ENCODE measurements around the gene PLIN1. TPM values are rescaled to one million over a fixed set of nuclear protein-coding genes. Genes with fewer than 3 reads are reported as not detected.
A peak's percentile ranks its signal among the peaks of the same experiment; 100 is the strongest.

The PLIN1 gene
- total RNA-seq, 4 donors from 2014 or later = 5.9 to 30.9 (median 15.0) TPM

DNA sequence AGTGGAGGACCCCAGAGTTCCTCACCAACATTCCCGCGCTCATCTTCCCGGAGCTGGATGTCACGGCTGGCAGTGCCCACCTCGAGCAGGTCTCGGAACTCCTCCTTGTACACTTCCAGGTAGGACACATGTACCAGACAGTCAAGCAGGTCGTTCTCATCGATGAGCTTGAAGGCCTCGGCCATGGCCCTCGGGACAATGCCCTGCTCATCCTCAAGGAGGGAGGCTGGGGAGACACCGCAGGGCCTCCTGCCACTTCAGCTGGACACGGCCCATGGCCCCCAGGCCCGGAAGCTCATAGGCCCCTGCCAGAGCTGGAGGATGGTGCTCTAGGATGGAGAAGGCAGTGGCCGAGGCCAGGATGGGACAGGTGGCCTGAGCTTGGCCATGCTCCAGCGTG lies 29.5 kb downstream of the PLIN1 start:
- TF ChIP-seq, protein P1, sequence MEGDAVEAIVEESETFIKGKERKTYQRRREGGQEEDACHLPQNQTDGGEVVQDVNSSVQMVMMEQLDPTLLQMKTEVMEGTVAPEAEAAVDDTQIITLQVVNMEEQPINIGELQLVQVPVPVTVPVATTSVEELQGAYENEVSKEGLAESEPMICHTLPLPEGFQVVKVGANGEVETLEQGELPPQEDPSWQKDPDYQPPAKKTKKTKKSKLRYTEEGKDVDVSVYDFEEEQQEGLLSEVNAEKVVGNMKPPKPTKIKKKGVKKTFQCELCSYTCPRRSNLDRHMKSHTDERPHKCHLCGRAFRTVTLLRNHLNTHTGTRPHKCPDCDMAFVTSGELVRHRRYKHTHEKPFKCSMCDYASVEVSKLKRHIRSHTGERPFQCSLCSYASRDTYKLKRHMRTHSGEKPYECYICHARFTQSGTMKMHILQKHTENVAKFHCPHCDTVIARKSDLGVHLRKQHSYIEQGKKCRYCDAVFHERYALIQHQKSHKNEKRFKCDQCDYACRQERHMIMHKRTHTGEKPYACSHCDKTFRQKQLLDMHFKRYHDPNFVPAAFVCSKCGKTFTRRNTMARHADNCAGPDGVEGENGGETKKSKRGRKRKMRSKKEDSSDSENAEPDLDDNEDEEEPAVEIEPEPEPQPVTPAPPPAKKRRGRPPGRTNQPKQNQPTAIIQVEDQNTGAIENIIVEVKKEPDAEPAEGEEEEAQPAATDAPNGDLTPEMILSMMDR (IDR thresholded peaks at IDR 0.05) = no peak
- no peak for TF ChIP-seq POLR2A (IDR thresholded peaks at IDR 0.05)
- DNase-seq (ENCODE audit: low spot score in 2 of 2) = no peak
- intact Hi-C loops (cut with DNase I; ENCODE audit: low total_unique reads) = no loop called here
- H3K4me3 ChIP-seq (ENCODE audit: low read depth, poor library complexity, severe bottlenecking) = no peak overlapping the region
- WGBS, 2 donors = 94 to 97% methylated on average over 12 to 15 of the region's 15 CpGs

DNA sequence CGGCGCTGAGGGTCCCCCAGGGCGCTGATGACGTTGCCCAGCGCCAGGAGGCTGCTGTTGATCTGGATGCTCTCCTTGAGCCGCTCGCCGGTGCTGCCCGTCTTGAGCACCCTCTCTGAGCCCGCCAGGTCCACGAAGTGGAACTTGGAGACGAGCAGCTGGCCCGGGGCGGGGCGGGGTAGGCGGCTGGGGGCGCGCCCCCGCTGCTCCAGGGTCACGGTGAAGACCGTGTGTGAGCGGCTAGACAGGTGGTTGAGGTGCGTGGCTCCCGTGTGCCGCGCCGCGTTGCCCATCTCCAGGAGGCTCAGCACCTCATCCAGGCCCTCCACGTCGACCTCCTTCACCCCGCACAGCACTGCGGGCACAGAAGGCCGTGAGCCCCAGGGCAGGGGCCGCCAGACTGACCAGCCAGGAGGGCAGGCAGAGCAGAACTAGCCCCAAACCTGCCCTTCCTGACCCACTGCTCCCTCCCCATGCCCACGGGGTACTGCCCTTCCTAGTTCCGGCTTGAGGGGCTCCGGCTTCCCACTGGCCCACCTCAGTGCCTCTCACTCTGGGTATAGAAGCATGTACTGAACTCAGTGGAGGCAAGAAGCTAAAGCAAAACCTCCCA lies 30.0 kb downstream of the PLIN1 start:
- intact Hi-C loops (cut with DNase I; ENCODE audit: low total_unique reads) = no loop called here
- TF ChIP-seq, protein P1 (IDR thresholded peaks at IDR 0.05) = no peak
- TF ChIP-seq POLR2A (IDR thresholded peaks at IDR 0.05) = no peak
- H3K4me3 ChIP-seq (ENCODE audit: low read depth, poor library complexity, severe bottlenecking) = no peak overlapping the region
- no peak for DNase-seq (ENCODE audit: low spot score in 2 of 2)
- 95 to 98% methylated on average over 37 of the region's 37 CpGs for WGBS, 2 donors

DNA sequence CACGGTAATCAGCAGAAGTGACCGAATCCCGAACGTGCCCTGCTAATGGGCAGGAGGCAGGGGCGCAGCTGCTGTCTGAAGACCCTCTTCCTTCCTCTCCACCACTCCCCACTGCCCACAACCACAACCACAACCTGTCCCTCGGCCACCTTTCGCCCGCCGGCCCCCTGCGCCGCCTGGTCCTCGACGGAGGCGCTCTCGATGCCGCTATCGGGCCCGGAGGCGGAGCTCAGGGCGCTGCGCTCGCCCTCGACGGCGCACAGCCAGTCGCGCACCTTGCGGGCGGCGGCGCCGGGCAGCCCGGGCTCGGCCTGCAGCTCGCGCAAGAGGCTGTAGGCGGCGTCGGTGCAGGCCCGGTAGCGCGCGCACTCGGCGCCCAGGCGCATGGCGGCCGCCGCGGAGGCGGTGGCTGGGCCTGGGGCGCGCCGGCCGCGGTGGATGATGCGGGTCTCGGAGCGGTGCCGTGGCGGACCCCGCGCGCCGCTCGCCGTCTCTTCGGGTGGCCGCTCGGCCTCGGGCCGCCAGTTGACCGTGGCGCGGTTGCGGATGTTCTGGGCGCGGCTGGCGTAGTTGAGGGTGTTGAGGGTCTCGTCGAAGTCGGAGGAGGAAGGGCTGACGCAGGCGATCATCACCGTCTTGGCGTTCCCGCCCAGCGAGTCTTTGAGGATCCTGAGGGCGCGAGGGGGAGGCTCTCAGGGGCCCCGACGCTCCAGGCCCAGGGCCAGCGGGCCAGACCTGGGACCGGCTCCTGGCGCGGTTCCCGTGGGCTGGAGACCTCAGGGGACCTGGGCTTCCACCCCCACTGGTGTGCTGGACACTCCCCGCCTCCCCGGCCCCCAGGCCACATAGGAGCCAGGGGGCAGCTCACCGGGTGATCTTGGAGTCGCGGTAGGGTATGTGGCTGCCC lies 30.8 kb downstream of the PLIN1 start:
- TF ChIP-seq, protein P1 (IDR thresholded peaks at IDR 0.05) = no peak
- TF ChIP-seq POLR2A (IDR thresholded peaks at IDR 0.05) = no peak
- WGBS, 2 donors = 89 to 92% methylated on average over 97 to 98 of the region's 102 CpGs
- H3K4me3 ChIP-seq (ENCODE audit: low read depth, poor library complexity, severe bottlenecking) = no peak overlapping the region
- peak in 1 of 2 donors; percentile 66 for DNase-seq (ENCODE audit: low spot score in 2 of 2)
- intact Hi-C loops (cut with DNase I; ENCODE audit: low total_unique reads) = no loop called here

DNA sequence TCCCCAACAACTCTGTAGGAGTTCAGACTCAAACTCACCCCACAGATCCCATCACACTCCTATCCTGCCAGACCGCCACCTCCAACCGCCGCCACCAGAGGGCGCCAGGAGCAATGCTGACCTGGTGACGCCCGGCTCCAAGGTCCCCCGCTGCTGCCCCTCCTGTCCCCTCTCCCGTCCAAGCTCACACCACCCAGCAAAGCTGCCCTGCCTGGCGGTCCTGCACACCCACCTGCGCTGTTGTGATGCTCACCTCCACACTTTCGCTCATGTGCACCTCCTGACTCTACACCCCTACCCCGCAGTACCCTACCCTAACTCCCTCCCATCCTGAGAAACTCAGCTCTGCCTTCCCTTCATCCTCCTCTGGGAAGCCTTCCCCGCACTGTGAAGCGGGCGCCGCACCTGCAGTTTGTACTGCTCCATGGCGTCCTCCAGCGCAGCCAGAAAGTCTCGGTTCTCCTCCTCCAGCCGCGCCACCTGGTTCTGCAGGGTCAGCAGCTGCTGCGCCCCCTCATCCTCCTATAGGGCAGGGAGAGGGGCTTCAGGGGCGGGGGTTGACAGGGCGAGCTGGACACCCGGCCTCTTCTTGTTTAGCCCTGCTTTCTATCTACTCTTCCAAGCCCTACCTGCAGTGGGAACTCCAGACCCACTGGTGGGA lies 31.8 kb downstream of the PLIN1 start:
- peak; percentile 59 to 95 for DNase-seq (ENCODE audit: low spot score in 2 of 2)
- TF ChIP-seq POLR2A (IDR thresholded peaks at IDR 0.05) = no peak
- TF ChIP-seq, protein P1 (IDR thresholded peaks at IDR 0.05) = peak in 1 of 3 donors; percentile 32
- H3K4me3 ChIP-seq (ENCODE audit: low read depth, poor library complexity, severe bottlenecking) = no peak overlapping the region
- intact Hi-C loops (cut with DNase I; ENCODE audit: low total_unique reads) = no loop called here
- WGBS, 2 donors = 56 to 57% methylated on average over 25 of the region's 25 CpGs

DNA sequence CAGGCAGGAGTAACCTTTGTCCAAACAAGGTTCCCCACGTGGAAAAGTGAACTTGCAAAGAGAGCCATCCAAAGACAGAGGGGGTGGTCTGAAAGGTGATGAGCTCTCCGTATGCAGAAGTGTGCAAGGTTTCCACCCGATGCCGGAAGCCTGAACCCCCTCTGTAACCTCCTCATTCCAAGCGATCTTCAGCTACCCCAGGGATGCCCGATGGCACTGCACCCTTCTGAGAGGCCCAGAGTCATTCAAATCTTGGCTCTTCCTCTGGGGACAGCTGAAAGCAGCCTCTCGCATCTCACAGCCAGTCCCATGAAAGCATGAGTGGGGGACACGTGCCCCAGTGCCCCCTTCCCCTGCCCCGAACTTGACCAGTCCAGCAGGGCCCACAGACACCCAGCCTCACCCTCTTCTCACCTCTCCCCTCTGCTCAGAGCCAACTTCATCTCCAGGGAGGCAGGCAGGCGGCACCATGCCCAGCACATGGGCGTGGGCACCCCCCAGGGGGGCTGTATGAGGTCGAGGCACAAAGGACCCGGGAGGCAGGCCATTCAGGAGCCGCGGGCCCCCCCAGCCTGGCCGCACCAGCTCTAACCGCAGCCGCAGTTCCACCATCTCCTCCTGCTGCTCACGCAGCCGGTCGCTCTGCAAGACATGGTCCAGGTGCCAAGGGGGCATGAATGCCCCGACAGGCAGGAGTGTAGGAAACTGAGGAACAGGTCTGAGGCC lies 32.6 kb downstream of the PLIN1 start:
- no peak for TF ChIP-seq POLR2A (IDR thresholded peaks at IDR 0.05)
- TF ChIP-seq, protein P1 (IDR thresholded peaks at IDR 0.05) = no peak
- peak in 1 of 2 donors; percentile 56 for DNase-seq (ENCODE audit: low spot score in 2 of 2)
- H3K4me3 ChIP-seq (ENCODE audit: low read depth, poor library complexity, severe bottlenecking) = no peak overlapping the region
- 84 to 89% methylated on average over 17 to 21 of the region's 22 CpGs for WGBS, 2 donors
- intact Hi-C loops (cut with DNase I; ENCODE audit: low total_unique reads) = no loop called here

Data from lower leg skin (tissue), 4 donors.